Renal pelvis (tissue), 4 donors: Measurements from ENCODE around the gene CPSF2. TPM values are rescaled to one million over a fixed set of nuclear protein-coding genes. Genes with fewer than 3 reads are reported as not detected.
"Not testable (repeated sequence)": the region's sequence is repeated elsewhere in the genome, so short reads cannot be mapped to it uniquely, and the experiment has no call there.

Source experiments
- DNase-seq: peaks from one replicate; pipeline ENCODE4 v3.0.0-alpha.2; 2013
- polyA plus RNA-seq, 3 donors: library from polyadenylated mRNA; unstranded; fragments of 120-200 nt; gene quantifications; one replicate each; pipeline ENCODE4 v1.2.1, GENCODE V29; 2013; ENCODE audit not compliant: insufficient read length in 3 of 3

Gene CPSF2
- polyA plus RNA-seq, 3 donors = 56.2 to 59.1 (median 57.6) TPM

GRCh38 chr14:92143962-92144361 lies 22.2 kb downstream of the CPSF2 start:
- DNase-seq = no peak

GRCh38 chr14:92144708-92145107 lies 22.9 kb downstream of the CPSF2 start:
- no peak for DNase-seq

GRCh38 chr14:92153581-92153980 lies 31.8 kb downstream of the CPSF2 start:
- DNase-seq = no peak

GRCh38 chr14:92154283-92154942 lies 32.6 kb downstream of the CPSF2 start:
- DNase-seq = no peak

- no peak for DNase-seq
These were observed 38.9 kb downstream of the CPSF2 start for GRCh38 chr14:92160619-92161018.

- DNase-seq = no peak
These were observed 39.8 kb downstream of the CPSF2 start for GRCh38 chr14:92161521-92161920.

GRCh38 chr14:92164958-92165357 lies 43.2 kb downstream of the CPSF2 start:
- DNase-seq = no peak

GRCh38 chr14:92173668-92174067 lies 51.9 kb downstream of the CPSF2 start:
- DNase-seq = no peak

GRCh38 chr14:92175811-92176210 lies 54.0 kb downstream of the CPSF2 start:
- DNase-seq = no peak

GRCh38 chr14:92176476-92176875 lies 54.7 kb downstream of the CPSF2 start:
- no peak for DNase-seq

GRCh38 chr14:92179178-92179577 lies 57.4 kb downstream of the CPSF2 start:
- DNase-seq = not testable (repeated sequence)

- no peak for DNase-seq
These were observed 63.8 kb downstream of the CPSF2 start for GRCh38 chr14:92185559-92185958.

GRCh38 chr14:92187616-92188015 lies 65.8 kb downstream of the CPSF2 start:
- not testable (repeated sequence) for DNase-seq

- no peak for DNase-seq
These were observed 69.0 kb downstream of the CPSF2 start for GRCh38 chr14:92190768-92191167.

- DNase-seq = no peak
These were observed 77.0 kb downstream of the CPSF2 start for GRCh38 chr14:92198804-92199203.

- DNase-seq = no peak
These were observed 78.0 kb downstream of the CPSF2 start for GRCh38 chr14:92199763-92200162.

GRCh38 chr14:92203116-92203515 lies 81.3 kb downstream of the CPSF2 start:
- DNase-seq = no peak

- DNase-seq = no peak
These were observed 83.0 kb downstream of the CPSF2 start for GRCh38 chr14:92204792-92205191.

- DNase-seq = no peak
These were observed 85.5 kb downstream of the CPSF2 start for GRCh38 chr14:92207012-92207927.

GRCh38 chr14:92207928-92208265 lies 86.1 kb downstream of the CPSF2 start:
- no peak for DNase-seq

GRCh38 chr14:92209141-92209540 lies 87.4 kb downstream of the CPSF2 start:
- DNase-seq = no peak

GRCh38 chr14:92213125-92213524 lies 91.4 kb downstream of the CPSF2 start:
- not testable (repeated sequence) for DNase-seq

- DNase-seq = no peak
These were observed 93.8 kb downstream of the CPSF2 start for GRCh38 chr14:92215579-92215978.
